NCI-H1092 treated with DMSO at 0.1 percent for 48 hours (cell line): ENCODE results near the gene DMRT2.

Source experiments
- DNase-seq: peaks from one replicate; lab custom pipeline; 2025; lab: John Stamatoyannopoulos, UW

The DMRT2 gene

DNA sequence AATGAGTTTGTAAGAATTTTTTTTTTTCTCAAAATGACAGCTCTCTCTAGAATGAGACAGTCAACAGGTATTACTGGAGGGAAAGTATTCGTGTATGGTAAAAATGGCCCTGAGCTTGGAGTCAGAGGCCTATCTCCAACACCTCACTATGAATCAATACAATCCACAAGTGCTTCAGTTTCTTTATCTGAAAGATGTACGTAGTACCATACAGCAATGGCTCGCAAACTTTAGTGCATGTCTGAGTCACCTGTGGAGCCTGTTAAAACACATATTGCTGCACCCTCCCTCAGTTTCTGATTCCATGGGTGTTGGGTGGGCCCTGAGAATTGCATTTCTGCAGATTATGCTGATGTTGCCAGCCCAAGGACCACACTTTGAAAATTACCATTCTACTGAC lies 44.6 kb downstream of the DMRT2 start:
- no peak for DNase-seq

DNA sequence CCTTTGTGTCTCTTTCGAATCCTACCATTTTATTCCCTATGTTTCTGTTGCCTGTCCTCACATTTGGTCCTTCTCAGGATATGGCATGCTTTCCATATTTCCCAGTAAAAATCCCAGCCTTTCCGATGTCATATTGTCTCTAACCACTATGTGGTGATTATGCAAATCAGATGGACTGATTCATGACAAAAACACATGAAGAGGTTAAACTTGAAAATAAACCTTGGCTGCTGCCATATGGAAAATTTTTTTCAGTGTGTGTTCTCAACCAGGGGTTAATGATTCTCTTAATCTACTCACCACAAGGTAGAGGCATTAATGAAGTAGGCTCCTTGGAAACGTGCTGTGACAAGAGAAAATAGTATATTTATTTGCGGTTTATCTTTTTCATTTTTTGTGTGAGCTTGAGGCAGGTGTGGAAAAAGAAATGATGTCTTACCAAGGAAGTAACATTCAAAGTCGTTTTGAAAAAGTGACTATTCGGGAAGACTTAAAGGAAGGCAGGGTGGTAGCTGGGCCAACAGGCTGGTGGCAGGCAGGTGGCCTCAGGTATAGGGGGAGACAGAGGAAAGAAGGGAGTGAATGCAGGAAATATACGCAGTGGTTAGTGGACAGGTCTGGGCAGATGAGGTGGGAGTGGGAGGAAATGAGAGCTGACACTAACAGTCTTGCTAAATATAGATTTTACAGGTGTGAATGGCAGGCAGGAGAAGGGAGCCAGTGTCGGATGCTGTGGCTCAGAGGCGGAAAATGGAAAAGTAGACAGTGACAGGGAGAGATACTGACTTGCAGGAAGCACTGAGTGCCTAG lies 46.2 kb downstream of the DMRT2 start:
- DNase-seq, result no peak

DNA sequence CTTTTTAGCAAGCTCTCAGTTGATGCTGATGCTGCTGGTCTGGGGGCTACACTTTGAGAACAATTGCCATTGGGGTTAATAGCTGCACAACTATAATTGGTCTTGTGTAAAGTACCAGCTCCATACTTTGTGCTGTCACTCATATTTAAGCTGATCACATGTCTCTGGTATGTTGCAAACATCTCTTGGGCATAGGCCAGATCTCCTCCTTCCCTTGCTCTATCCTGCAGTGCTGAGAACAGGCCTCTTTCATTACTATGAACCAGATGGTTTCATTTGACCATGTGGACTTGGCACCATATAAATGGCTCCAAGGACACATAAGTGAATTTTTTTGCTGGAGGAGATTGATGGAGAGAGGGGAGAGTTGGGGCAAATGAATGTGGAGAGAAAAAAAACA lies 48.4 kb downstream of the DMRT2 start:
- DNase-seq, result no peak

DNA sequence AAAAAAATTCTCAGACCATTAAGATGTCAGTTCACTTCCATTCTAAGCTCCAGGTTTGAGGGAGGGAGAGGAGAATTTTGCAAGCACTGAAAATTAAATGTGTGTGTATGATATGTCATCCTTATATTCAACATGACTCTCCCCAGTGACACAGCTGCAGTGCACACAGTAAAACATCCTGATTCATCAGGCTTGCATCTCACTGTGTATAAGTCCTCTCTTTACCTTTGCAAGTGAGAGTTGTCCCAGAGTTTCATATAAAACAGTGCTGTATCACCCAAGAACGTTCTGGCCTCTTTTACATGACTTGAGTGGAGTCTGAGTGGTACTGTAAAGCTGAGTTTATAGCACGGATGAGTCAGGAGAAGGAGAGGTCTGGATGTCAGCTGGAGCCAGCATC lies 50.0 kb downstream of the DMRT2 start:
- no peak for DNase-seq

DNA sequence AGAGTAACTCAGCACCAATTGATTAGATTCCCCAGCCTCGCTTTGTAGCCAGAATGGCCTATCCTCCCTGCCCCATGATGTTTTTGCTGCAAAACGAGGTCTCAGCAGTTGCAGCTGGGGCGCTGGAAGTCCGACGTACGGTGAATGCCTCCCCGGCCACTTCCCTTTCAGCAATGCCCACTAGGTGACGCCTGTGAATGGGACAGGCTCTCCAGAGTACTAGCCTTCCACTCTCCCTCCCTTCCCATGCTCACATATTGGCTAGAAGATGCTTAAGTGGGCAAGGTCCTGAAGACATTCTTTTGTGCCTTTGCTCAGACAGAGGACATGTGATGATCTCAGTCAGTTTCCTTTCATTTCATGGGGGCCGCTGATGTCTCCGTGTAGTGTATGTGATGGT lies 50.8 kb downstream of the DMRT2 start:
- no peak for DNase-seq

DNA sequence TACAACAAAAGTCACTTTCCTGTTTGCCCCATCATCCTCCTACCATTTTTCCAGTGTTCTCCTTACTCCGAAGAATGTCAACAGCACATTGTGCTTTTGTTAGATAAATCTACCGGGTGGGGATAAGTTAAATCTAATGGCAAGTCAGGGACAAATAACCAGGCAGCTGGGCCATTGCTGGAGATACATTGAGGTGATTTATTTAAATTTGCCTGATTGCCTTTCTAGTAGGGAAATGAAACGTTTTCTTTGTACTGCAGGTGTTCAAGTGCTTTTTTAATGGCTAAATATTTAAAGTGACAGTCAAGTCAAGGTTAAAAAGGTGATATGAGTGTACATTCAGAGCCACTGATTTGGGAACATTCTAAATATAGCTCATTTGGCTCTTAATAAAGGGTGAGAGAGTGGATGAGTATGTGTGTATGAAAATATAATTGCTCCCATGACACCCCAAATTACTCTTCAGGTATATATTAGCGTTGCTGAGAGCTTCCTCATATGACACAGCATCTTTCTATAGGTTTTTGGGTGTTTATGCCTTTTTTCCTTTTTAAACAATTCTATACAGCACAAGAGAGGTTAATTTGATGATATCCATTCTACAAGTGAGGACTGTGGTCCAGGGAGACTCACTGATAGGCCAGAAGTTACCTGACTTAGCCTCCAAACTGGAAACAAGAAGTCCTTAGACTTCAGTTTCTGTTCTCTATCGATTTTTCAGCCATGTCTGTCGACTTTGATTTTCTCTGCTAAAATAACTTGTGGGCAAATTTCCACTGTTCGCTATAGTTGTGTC lies 51.9 kb downstream of the DMRT2 start:
- DNase-seq, result no peak

DNA sequence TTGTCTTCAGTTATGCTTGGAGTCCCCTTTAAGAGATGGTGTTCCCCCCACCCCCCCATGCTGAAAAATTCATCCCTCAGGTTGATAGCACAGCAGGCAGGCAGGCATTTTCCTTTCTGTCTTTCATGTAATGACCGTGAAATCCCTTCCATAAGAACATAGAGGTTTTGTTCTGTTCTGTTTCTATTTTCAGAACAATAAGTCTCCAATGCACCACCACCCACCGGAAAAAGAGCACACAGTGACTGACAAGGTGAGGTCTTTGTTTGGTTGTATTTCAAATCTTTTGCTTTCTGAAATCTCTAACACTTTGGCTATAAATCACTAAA lies 52.4 kb downstream of the DMRT2 start:
- no peak for DNase-seq
